ENCODE data around the gene RNU6-7. TPM values are rescaled to one million over a fixed set of nuclear protein-coding genes. Genes with fewer than 3 reads are reported as not detected.

RNU6-7 gene
- total RNA-seq, 2 donors from 2014 or later: not detected

GRCh38 chr14:32183151-32184058, 18.4 kb upstream of the RNU6-7 start:
- no peaks in the 10 kb centered on the region for H3K27me3 ChIP-seq
- H3K27ac ChIP-seq: peak overlapping the region in 1 of 2 donors; percentile 2
- H3K4me1 ChIP-seq: no peaks in the 10 kb centered on the region
- no peak overlapping the region for H3K4me3 ChIP-seq
- H3K36me3 ChIP-seq: no peaks in the 10 kb centered on the region
- no peak for TF ChIP-seq CTCF (IDR thresholded peaks at IDR 0.05)
- H3K9me3 ChIP-seq: peaks cover 0 to 19% of the 10 kb centered on the region in 2 donors
- no peak for DNase-seq (ENCODE audit: low spot score)

GRCh38 chr14:32185097-32185496, 16.7 kb upstream of the RNU6-7 start:
- Histone ChIP-seq H3K9me3 (peaks cover 0 to 12% of the 10 kb centered on the region in 2 donors), H3K27me3 (no peaks in the 10 kb centered on the region), H3K4me1 (no peaks in the 10 kb centered on the region), H3K4me3 (no peak overlapping the region), H3K27ac (no peak overlapping the region), H3K36me3 (no peaks in the 10 kb centered on the region)
- DNase-seq (ENCODE audit: low spot score): no peak
- TF ChIP-seq CTCF (IDR thresholded peaks at IDR 0.05): no peak

- H3K27me3 ChIP-seq: no peaks in the 10 kb centered on the region
- no peaks in the 10 kb centered on the region for H3K36me3 ChIP-seq
- TF ChIP-seq CTCF (IDR thresholded peaks at IDR 0.05): no peak
- H3K9me3 ChIP-seq: peaks cover 0 to 11% of the 10 kb centered on the region in 2 donors
- DNase-seq (ENCODE audit: low spot score): no peak
- H3K27ac ChIP-seq: no peak overlapping the region
- no peak overlapping the region for H3K4me3 ChIP-seq
- no peaks in the 10 kb centered on the region for H3K4me1 ChIP-seq
These were observed 15.6 kb upstream of the RNU6-7 start for GRCh38 chr14:32186248-32186647.

- no peak for DNase-seq (ENCODE audit: low spot score)
- H3K4me1 ChIP-seq: no peaks in the 10 kb centered on the region
These were observed 12.0 kb upstream of the RNU6-7 start for GRCh38 chr14:32189811-32190210.

GRCh38 chr14:32190673-32191072, 11.2 kb upstream of the RNU6-7 start:
- Histone ChIP-seq H3K27me3 (no peaks in the 10 kb centered on the region), H3K4me1 (no peaks in the 10 kb centered on the region), H3K27ac (no peak overlapping the region), H3K9me3 (peaks cover 0 to 2% of the 10 kb centered on the region in 2 donors), H3K36me3 (no peaks in the 10 kb centered on the region), H3K4me3 (no peak overlapping the region)
- TF ChIP-seq CTCF (IDR thresholded peaks at IDR 0.05): no peak
- no peak for DNase-seq (ENCODE audit: low spot score)

More at GRCh38 chr14:32189811-32190210, 12.0 kb upstream of the RNU6-7 start:
- TF ChIP-seq CTCF (IDR thresholded peaks at IDR 0.05): no peak
- peaks cover 0 to 11% of the 10 kb centered on the region in 2 donors for H3K9me3 ChIP-seq
- no peaks in the 10 kb centered on the region for H3K36me3 ChIP-seq
- H3K27ac ChIP-seq: no peak overlapping the region
- H3K4me3 ChIP-seq: no peak overlapping the region
- no peaks in the 10 kb centered on the region for H3K27me3 ChIP-seq
